HEK293 (cell line): ENCODE measurements around the gene POLR3C.

Source experiments
- GLIS1 ChIP-seq: fragments of 450-650 bp; formaldehyde crosslinking; IDR thresholded peaks from 2 replicates; pipeline ENCODE4 v1.5.1; 2016; ENCODE audit warnings: missing biosample characterization, missing genetic modification characterization
- KLF1 ChIP-seq: fragments of 450-650 bp; formaldehyde crosslinking; IDR thresholded peaks from 2 replicates; pipeline ENCODE4 v1.5.1; 2016; ENCODE audit warnings: missing biosample characterization, missing genetic modification characterization
- SCRT2 ChIP-seq: fragments of 450-650 bp; formaldehyde crosslinking; IDR thresholded peaks from 2 replicates; pipeline ENCODE4 v1.5.1; 2016; ENCODE audit warnings: missing biosample characterization, missing genetic modification characterization
- TCF7L2 ChIP-seq: IDR thresholded peaks from 2 replicates; pipeline ENCODE4 v1.6.1; 2011; ENCODE audit warnings: low read depth, mild to moderate bottlenecking, inconsistent platforms, low read length, moderate library complexity, borderline replicate concordance
- ZBTB48 ChIP-seq: fragments of 450-650 bp; formaldehyde crosslinking; IDR thresholded peaks from 2 replicates; pipeline ENCODE4 v1.5.1; 2016; ENCODE audit warnings: missing biosample characterization, missing genetic modification characterization
- ZBTB6 ChIP-seq: fragments of 450-650 bp; formaldehyde crosslinking; IDR thresholded peaks from 2 replicates; pipeline ENCODE4 v1.5.1; 2017; ENCODE audit warnings: missing biosample characterization, missing genetic modification characterization
- ZNF175 ChIP-seq: fragments of 450-650 bp; formaldehyde crosslinking; IDR thresholded peaks from 2 replicates; pipeline ENCODE4 v1.5.1; 2016; ENCODE audit warnings: missing biosample characterization, missing genetic modification characterization
- ZNF19 ChIP-seq: fragments of 450-650 bp; formaldehyde crosslinking; IDR thresholded peaks from 2 replicates; pipeline ENCODE4; 2016; ENCODE audit warnings: missing biosample characterization, missing genetic modification characterization, low read depth
- ZNF239 ChIP-seq: fragments of 450-650 bp; formaldehyde crosslinking; IDR thresholded peaks from 2 replicates; pipeline ENCODE4 v1.5.1; 2016; ENCODE audit warnings: missing biosample characterization, missing genetic modification characterization
- ZNF266 ChIP-seq: fragments of 450-650 bp; formaldehyde crosslinking; IDR thresholded peaks from 2 replicates; pipeline ENCODE4 v1.5.1; 2016; ENCODE audit warnings: missing biosample characterization, missing genetic modification characterization, low read depth
- ZNF280C ChIP-seq: fragments of 450-650 bp; formaldehyde crosslinking; IDR thresholded peaks from 2 replicates; pipeline ENCODE4 v1.5.1; 2016; ENCODE audit warnings: missing biosample characterization, missing genetic modification characterization
- ZNF341 ChIP-seq: fragments of 450-650 bp; formaldehyde crosslinking; IDR thresholded peaks from 2 replicates; pipeline ENCODE4; 2016; ENCODE audit warnings: low read depth, missing biosample characterization, missing genetic modification characterization
- ZNF394 ChIP-seq: fragments of 450-650 bp; formaldehyde crosslinking; IDR thresholded peaks from 2 replicates; pipeline ENCODE4 v1.5.1; 2016; ENCODE audit warnings: missing biosample characterization, missing genetic modification characterization, mild to moderate bottlenecking, moderate library complexity, borderline replicate concordance
- ZNF416 ChIP-seq: fragments of 450-650 bp; formaldehyde crosslinking; IDR thresholded peaks from 2 replicates; pipeline ENCODE4 v1.5.1; 2016; ENCODE audit warnings: missing biosample characterization, missing genetic modification characterization
- ZNF501 ChIP-seq: fragments of 450-650 bp; formaldehyde crosslinking; IDR thresholded peaks from 2 replicates; pipeline ENCODE4 v1.5.1; 2016; ENCODE audit warnings: missing biosample characterization, missing genetic modification characterization
- ZNF518A ChIP-seq: fragments of 450-650 bp; formaldehyde crosslinking; conservative IDR thresholded peaks from 2 replicates; pipeline ENCODE4 v1.5.1; 2016; ENCODE audit warnings: low read depth, missing biosample characterization, missing genetic modification characterization
- ZNF600 ChIP-seq: fragments of 450-650 bp; formaldehyde crosslinking; IDR thresholded peaks from 2 replicates; pipeline ENCODE4 v1.5.1; 2016; ENCODE audit warnings: missing biosample characterization, missing genetic modification characterization
- ZNF621 ChIP-seq: fragments of 450-650 bp; formaldehyde crosslinking; IDR thresholded peaks from 2 replicates; pipeline ENCODE4 v1.5.1; 2017; ENCODE audit warnings: missing biosample characterization, missing genetic modification characterization
- TF ChIP-seq, protein P1 (sequence below): fragments of 450-650 bp; formaldehyde crosslinking; IDR thresholded peaks from 2 replicates; pipeline ENCODE4 v1.5.1; 2016; ENCODE audit warnings: missing biosample characterization, missing genetic modification characterization, borderline replicate concordance
- TF ChIP-seq, protein P2 (sequence below): fragments of 450-650 bp; formaldehyde crosslinking; IDR thresholded peaks from 2 replicates; pipeline ENCODE4 v1.5.1; 2017; ENCODE audit warnings: missing biosample characterization, missing genetic modification characterization
- TF ChIP-seq, protein P3 (sequence below): fragments of 450-650 bp; formaldehyde crosslinking; IDR thresholded peaks from 2 replicates; pipeline ENCODE4 v1.5.0; 2017; ENCODE audit warnings: missing biosample characterization, missing genetic modification characterization, borderline replicate concordance
- TF ChIP-seq, protein P4 (sequence below): fragments of 450-650 bp; formaldehyde crosslinking; IDR thresholded peaks from 2 replicates; pipeline ENCODE4 v1.5.1; 2016; ENCODE audit warnings: missing biosample characterization, missing genetic modification characterization

POLR3C gene

DNA sequence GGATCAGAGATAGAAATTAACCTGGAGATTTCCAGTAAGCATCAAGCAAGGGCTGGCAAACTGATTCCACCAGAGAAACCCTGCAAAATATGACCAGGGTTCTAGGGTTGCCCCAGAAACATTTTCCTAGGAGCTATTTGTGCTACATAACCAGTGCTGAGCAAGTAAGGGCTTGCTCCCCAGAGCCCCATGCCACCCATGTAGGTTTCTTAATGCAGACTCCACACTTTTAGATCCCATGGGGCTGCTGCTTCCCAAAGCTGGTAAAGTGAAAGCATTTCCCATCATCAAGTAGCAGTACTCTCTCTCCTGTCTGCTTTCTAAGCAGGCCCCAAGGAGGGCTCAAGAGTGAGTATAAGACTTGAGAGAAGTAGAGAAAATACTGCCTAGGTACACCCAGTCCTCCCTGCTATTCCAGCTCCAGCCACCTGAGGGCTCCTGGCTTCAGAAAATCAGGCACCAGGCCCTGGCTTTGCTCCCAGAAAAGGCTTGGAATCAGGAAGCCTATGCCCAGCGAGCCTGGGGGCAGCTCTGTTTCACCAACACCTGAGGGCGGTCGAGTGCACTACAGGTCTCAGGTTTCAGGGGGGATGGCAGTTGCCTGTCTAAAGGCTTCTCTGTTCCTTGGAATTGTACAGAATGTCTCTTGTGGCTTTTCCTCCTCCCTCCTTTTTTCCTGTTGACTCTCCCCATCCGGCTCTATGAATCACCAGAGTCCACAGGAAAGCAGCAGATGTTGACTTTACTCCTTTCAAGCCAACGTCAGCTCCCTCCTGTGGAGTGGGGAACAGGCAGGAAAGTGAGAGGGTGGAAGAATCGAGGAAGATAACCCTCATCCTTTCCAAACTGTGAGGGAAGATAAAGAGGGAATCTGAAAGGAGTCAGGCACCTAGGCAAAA is 67.8 kb downstream of the POLR3C start (continued):
- TF ChIP-seq ZNF501 (peak; percentile 74; the same call in 1 of the 2 replicates), GLIS1 (peak; percentile 89), TCF7L2 (no peak), ZBTB6 (tag by site-specific recombination) (no peak), ZNF600 (tag by site-specific recombination) (peak; percentile 75), ZNF19 (tag by site-specific recombination) (no peak), ZNF175 (tag by site-specific recombination) (no peak), ZNF266 (tag by site-specific recombination) (no peak), SCRT2 (tag by site-specific recombination) (peak; percentile 97), ZNF341 (tag by site-specific recombination) (peak; percentile 97), ZNF621 (tag by site-specific recombination) (no peak), ZNF518A (tag by site-specific recombination) (no peak; the same call in 1 of the 2 replicates), ZNF416 (tag by site-specific recombination) (no peak), KLF1 (no peak), ZNF394 (tag by site-specific recombination) (peak; percentile 73; the same call in 1 of the 2 replicates), ZBTB48 (tag by site-specific recombination) (0 out of 2 replicates have a peak, but pooled peaks have one; percentile 31), ZNF280C (tag by site-specific recombination) (no peak), ZNF239 (tag by site-specific recombination) (no peak)
- TF ChIP-seq, protein P1, sequence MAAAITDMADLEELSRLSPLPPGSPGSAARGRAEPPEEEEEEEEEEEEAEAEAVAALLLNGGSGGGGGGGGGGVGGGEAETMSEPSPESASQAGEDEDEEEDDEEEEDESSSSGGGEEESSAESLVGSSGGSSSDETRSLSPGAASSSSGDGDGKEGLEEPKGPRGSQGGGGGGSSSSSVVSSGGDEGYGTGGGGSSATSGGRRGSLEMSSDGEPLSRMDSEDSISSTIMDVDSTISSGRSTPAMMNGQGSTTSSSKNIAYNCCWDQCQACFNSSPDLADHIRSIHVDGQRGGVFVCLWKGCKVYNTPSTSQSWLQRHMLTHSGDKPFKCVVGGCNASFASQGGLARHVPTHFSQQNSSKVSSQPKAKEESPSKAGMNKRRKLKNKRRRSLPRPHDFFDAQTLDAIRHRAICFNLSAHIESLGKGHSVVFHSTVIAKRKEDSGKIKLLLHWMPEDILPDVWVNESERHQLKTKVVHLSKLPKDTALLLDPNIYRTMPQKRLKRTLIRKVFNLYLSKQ (tag by site-specific recombination): no peak
- TF ChIP-seq, protein P2, sequence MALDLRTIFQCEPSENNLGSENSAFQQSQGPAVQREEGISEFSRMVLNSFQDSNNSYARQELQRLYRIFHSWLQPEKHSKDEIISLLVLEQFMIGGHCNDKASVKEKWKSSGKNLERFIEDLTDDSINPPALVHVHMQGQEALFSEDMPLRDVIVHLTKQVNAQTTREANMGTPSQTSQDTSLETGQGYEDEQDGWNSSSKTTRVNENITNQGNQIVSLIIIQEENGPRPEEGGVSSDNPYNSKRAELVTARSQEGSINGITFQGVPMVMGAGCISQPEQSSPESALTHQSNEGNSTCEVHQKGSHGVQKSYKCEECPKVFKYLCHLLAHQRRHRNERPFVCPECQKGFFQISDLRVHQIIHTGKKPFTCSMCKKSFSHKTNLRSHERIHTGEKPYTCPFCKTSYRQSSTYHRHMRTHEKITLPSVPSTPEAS (tag by site-specific recombination): no peak
- TF ChIP-seq, protein P3, sequence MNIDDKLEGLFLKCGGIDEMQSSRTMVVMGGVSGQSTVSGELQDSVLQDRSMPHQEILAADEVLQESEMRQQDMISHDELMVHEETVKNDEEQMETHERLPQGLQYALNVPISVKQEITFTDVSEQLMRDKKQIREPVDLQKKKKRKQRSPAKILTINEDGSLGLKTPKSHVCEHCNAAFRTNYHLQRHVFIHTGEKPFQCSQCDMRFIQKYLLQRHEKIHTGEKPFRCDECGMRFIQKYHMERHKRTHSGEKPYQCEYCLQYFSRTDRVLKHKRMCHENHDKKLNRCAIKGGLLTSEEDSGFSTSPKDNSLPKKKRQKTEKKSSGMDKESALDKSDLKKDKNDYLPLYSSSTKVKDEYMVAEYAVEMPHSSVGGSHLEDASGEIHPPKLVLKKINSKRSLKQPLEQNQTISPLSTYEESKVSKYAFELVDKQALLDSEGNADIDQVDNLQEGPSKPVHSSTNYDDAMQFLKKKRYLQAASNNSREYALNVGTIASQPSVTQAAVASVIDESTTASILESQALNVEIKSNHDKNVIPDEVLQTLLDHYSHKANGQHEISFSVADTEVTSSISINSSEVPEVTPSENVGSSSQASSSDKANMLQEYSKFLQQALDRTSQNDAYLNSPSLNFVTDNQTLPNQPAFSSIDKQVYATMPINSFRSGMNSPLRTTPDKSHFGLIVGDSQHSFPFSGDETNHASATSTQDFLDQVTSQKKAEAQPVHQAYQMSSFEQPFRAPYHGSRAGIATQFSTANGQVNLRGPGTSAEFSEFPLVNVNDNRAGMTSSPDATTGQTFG: no peak
- TF ChIP-seq, protein P4, sequence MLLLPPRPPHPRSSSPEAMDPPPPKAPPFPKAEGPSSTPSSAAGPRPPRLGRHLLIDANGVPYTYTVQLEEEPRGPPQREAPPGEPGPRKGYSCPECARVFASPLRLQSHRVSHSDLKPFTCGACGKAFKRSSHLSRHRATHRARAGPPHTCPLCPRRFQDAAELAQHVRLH (tag by site-specific recombination): no peak
